PC-3 (cell line): Measurements from ENCODE around the gene OPN1MW.
"Not testable (repeated sequence)": the region's sequence is repeated elsewhere in the genome, so short reads cannot be mapped to it uniquely, and the experiment has no call there.

Source experiments
- CTCF ChIP-seq: fragments of 300-600 bp; sonication (generic); conservative IDR thresholded peaks from 2 replicates; pipeline ENCODE4 v1.5.1; 2017; ENCODE audit warnings: antibody characterized with exemption, low read depth, mild to moderate bottlenecking, low read length
- EZH2 ChIP-seq: fragments of 300-600 bp; sonication (generic); IDR thresholded peaks from one replicate; pipeline ENCODE4 v1.6.1; 2017; ENCODE audit warnings: antibody characterized with exemption, mild to moderate bottlenecking, low read length; ENCODE audit not compliant: unreplicated experiment

GRCh38 chrX:154182296-154182695 is at the start of gene OPN1MW:
- TF ChIP-seq CTCF, EZH2: not testable (repeated sequence)
